DMS 273 treated with DMSO at 0.1 percent for 48 hours (cell line): ENCODE results near the gene COLGALT1.
"Not testable (repeated sequence)": the region's sequence is repeated elsewhere in the genome, so short reads cannot be mapped to it uniquely, and the experiment has no call there.

Experiments used
- DNase-seq: peaks from one replicate; lab custom pipeline; 2025; lab: John Stamatoyannopoulos, UW

COLGALT1 gene

GRCh38 chr19:17560205-17560595 lies 4.8 kb downstream of the COLGALT1 start:
- no peak for DNase-seq

GRCh38 chr19:17562097-17562496 lies 6.6 kb downstream of the COLGALT1 start:
- no peak for DNase-seq

- DNase-seq = no peak
Observed at GRCh38 chr19:17562561-17562960, 7.1 kb downstream of the COLGALT1 start.

GRCh38 chr19:17564781-17565180 lies 9.3 kb downstream of the COLGALT1 start:
- no peak for DNase-seq

- no peak for DNase-seq
Observed at GRCh38 chr19:17565611-17566010, 10.2 kb downstream of the COLGALT1 start.

GRCh38 chr19:17567940-17568339 lies 12.5 kb downstream of the COLGALT1 start:
- DNase-seq = no peak

- DNase-seq = not testable (repeated sequence)
Observed at GRCh38 chr19:17570291-17570690, 14.8 kb downstream of the COLGALT1 start.

GRCh38 chr19:17570791-17571190 lies 15.3 kb downstream of the COLGALT1 start:
- no peak for DNase-seq

- DNase-seq = no peak
Observed at GRCh38 chr19:17572638-17573037, 17.2 kb downstream of the COLGALT1 start.

GRCh38 chr19:17575871-17576757 lies 20.7 kb downstream of the COLGALT1 start:
- no peak for DNase-seq

- DNase-seq = peak; percentile 19
Observed at GRCh38 chr19:17576758-17577456, 21.5 kb downstream of the COLGALT1 start.

- no peak for DNase-seq
Observed at GRCh38 chr19:17577457-17578097, 22.1 kb downstream of the COLGALT1 start.

- no peak for DNase-seq
Observed at GRCh38 chr19:17579661-17580244, 24.3 kb downstream of the COLGALT1 start.

- no peak for DNase-seq
Observed at GRCh38 chr19:17580470-17581144, 25.2 kb downstream of the COLGALT1 start.

- no peak for DNase-seq
Observed at GRCh38 chr19:17581211-17581874, 25.9 kb downstream of the COLGALT1 start.

GRCh38 chr19:17582613-17583012 lies 27.2 kb downstream of the COLGALT1 start:
- no peak for DNase-seq

GRCh38 chr19:17584132-17584531 lies 28.7 kb downstream of the COLGALT1 start:
- DNase-seq = no peak

GRCh38 chr19:17585395-17585794 lies 29.9 kb downstream of the COLGALT1 start:
- not testable (repeated sequence) for DNase-seq

GRCh38 chr19:17590866-17591265 lies 35.4 kb downstream of the COLGALT1 start:
- no peak for DNase-seq

GRCh38 chr19:17594296-17594695 lies 38.8 kb downstream of the COLGALT1 start:
- DNase-seq = not testable (repeated sequence)

GRCh38 chr19:17598063-17598462 lies 42.6 kb downstream of the COLGALT1 start:
- not testable (repeated sequence) for DNase-seq
